Parathyroid adenoma (tissue), 2 donors: ENCODE results near the gene LRRC36.

Source experiments
- H2AFZ ChIP-seq: fragments of 300-600 bp; sonication (generic); one replicate; pipeline ENCODE4 v1.7.0; 2017; ENCODE audit warnings: antibody characterized with exemption, mild to moderate bottlenecking
- H3K27ac ChIP-seq: fragments of 300-600 bp; sonication (generic); one replicate; pipeline ENCODE4 v1.7.0; 2017
- H3K27me3 ChIP-seq: fragments of 300-600 bp; sonication (generic); one replicate; pipeline ENCODE4 v1.7.0; 2017; ENCODE audit warnings: low read length; ENCODE audit not compliant: control insufficient read depth, insufficient read depth
- H3K36me3 ChIP-seq: fragments of 300-600 bp; sonication (generic); one replicate; pipeline ENCODE4 v1.7.0; 2017; ENCODE audit warnings: low read length; ENCODE audit not compliant: control insufficient read depth, insufficient read depth
- H3K4me1 ChIP-seq: fragments of 300-600 bp; sonication (generic); one replicate; pipeline ENCODE4 v1.7.0; 2017; ENCODE audit warnings: control low read depth
- H3K4me2 ChIP-seq: fragments of 300-600 bp; sonication (generic); one replicate; pipeline ENCODE4 v1.7.0; 2017; ENCODE audit warnings: low read length
- H3K4me3 ChIP-seq: fragments of 300-600 bp; sonication (generic); one replicate; pipeline ENCODE4 v1.7.0; 2017; ENCODE audit warnings: low read depth, low read length
- H3K79me2 ChIP-seq: fragments of 300-600 bp; sonication (generic); one replicate; pipeline ENCODE4 v1.7.0; 2017; ENCODE audit warnings: control low read depth
- H3K9ac ChIP-seq: fragments of 300-600 bp; sonication (generic); one replicate; pipeline ENCODE4 v1.7.0; 2017; ENCODE audit warnings: mild to moderate bottlenecking
- H3K9me3 ChIP-seq: fragments of 300-600 bp; sonication (generic); one replicate; pipeline ENCODE4 v1.7.0; 2017; ENCODE audit warnings: low read length; ENCODE audit not compliant: control insufficient read depth
- TF ChIP-seq, protein P1 (sequence below): fragments of 300-600 bp; sonication (generic); IDR thresholded peaks from one replicate; pipeline ENCODE4 v1.7.0; 2017; ENCODE audit warnings: antibody characterized with exemption, mild to moderate bottlenecking
- donor health status: primary hyperparathyroidism.

Gene LRRC36

GRCh38 chr16:67333315-67333714 lies 6.7 kb downstream of the LRRC36 start:
- TF ChIP-seq, protein P1, sequence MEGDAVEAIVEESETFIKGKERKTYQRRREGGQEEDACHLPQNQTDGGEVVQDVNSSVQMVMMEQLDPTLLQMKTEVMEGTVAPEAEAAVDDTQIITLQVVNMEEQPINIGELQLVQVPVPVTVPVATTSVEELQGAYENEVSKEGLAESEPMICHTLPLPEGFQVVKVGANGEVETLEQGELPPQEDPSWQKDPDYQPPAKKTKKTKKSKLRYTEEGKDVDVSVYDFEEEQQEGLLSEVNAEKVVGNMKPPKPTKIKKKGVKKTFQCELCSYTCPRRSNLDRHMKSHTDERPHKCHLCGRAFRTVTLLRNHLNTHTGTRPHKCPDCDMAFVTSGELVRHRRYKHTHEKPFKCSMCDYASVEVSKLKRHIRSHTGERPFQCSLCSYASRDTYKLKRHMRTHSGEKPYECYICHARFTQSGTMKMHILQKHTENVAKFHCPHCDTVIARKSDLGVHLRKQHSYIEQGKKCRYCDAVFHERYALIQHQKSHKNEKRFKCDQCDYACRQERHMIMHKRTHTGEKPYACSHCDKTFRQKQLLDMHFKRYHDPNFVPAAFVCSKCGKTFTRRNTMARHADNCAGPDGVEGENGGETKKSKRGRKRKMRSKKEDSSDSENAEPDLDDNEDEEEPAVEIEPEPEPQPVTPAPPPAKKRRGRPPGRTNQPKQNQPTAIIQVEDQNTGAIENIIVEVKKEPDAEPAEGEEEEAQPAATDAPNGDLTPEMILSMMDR = no peak
- no peaks in the 10 kb centered on the region for H3K4me1 ChIP-seq
- no peaks in the 10 kb centered on the region for H3K9me3 ChIP-seq
- H3K4me3 ChIP-seq = no peak overlapping the region
- no peaks in the 10 kb centered on the region for H3K36me3 ChIP-seq
- H3K27me3 ChIP-seq = no peaks in the 10 kb centered on the region
- H3K79me2 ChIP-seq = no peaks in the 10 kb centered on the region
- H3K27ac ChIP-seq = no peak overlapping the region
- no peak overlapping the region for H2AFZ ChIP-seq
- H3K9ac ChIP-seq = no peak overlapping the region
- H3K4me2 ChIP-seq = no peak overlapping the region

DNA sequence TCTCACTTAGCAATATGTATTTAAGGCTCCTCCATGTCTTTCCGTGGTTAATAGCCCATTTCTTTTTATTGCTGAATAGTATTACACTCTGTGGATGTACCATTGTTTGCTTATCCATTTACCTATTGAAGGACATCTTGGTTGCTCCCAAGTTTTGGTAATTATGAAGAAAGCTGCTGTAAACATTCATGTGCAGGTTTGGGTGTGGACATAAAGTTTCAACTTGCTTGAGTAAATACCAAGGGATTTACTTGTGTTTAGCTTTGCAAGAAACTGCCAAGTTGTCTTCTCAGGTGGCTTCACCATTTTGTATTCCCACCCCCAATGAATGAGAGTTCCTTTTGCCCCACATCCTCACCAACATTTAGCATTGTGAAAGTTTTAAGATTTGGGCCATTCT lies 9.5 kb downstream of the LRRC36 start:
- Histone ChIP-seq H2AFZ (no peak overlapping the region), H3K9me3 (no peaks in the 10 kb centered on the region), H3K4me1 (no peaks in the 10 kb centered on the region), H3K79me2 (no peaks in the 10 kb centered on the region), H3K36me3 (no peaks in the 10 kb centered on the region), H3K9ac (no peak overlapping the region), H3K27me3 (no peaks in the 10 kb centered on the region), H3K4me3 (no peak overlapping the region), H3K4me2 (no peak overlapping the region), H3K27ac (no peak overlapping the region)
- TF ChIP-seq, protein P1 = no peak

DNA sequence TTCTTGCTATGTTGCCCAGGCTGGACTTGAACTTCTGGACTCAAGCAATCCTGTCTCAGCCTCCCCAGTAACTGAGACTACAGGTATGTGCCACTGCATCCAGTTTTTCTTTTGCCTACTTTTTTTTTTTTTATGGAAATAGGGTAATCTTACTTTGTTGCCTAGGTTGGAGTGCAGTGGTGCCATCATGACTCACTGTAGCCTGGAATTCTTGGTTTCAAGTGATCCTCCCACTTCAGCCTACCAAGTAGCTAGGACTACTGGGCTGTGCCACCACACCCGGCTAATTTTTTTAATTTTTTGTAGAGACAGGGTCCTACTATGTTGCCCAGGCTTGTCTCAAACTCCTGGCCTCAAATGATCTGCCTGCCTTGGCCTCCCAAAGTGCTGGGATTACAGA lies 10.0 kb downstream of the LRRC36 start:
- no peak overlapping the region for H2AFZ ChIP-seq
- H3K9me3 ChIP-seq = no peaks in the 10 kb centered on the region
- no peaks in the 10 kb centered on the region for H3K4me1 ChIP-seq
- H3K4me3 ChIP-seq = no peak overlapping the region
- no peaks in the 10 kb centered on the region for H3K27me3 ChIP-seq
- H3K9ac ChIP-seq = no peak overlapping the region
- H3K4me2 ChIP-seq = no peak overlapping the region
- no peaks in the 10 kb centered on the region for H3K79me2 ChIP-seq
- H3K36me3 ChIP-seq = no peaks in the 10 kb centered on the region
- H3K27ac ChIP-seq = no peak overlapping the region
- TF ChIP-seq, protein P1 = no peak

- Histone ChIP-seq H3K9ac (no peak overlapping the region), H3K4me3 (no peak overlapping the region)
- TF ChIP-seq, protein P1 = no peak
These were observed 12.8 kb downstream of the LRRC36 start for GRCh38 chr16:67339453-67339852.

GRCh38 chr16:67341250-67341649 lies 14.6 kb downstream of the LRRC36 start:
- Histone ChIP-seq H3K36me3 (no peaks in the 10 kb centered on the region), H3K4me1 (peaks cover 6% of the 10 kb centered on the region), H3K27me3 (no peaks in the 10 kb centered on the region), H3K9me3 (no peaks in the 10 kb centered on the region), H3K4me3 (no peak overlapping the region), H2AFZ (no peak overlapping the region), H3K9ac (no peak overlapping the region), H3K79me2 (no peaks in the 10 kb centered on the region), H3K4me2 (no peak overlapping the region), H3K27ac (no peak overlapping the region)
- TF ChIP-seq, protein P1 = no peak

More at GRCh38 chr16:67339453-67339852, 12.8 kb downstream of the LRRC36 start:
- Histone ChIP-seq H2AFZ (no peak overlapping the region), H3K4me2 (no peak overlapping the region), H3K36me3 (no peaks in the 10 kb centered on the region), H3K4me1 (peaks cover 6% of the 10 kb centered on the region), H3K27ac (no peak overlapping the region), H3K9me3 (no peaks in the 10 kb centered on the region), H3K79me2 (no peaks in the 10 kb centered on the region), H3K27me3 (no peaks in the 10 kb centered on the region)
